Panc1 (cell line): ENCODE data around the gene POLR1E. TPM values are rescaled to one million over a fixed set of nuclear protein-coding genes. Genes with fewer than 3 reads are reported as not detected.
"Not testable (repeated sequence)": the region's sequence is repeated elsewhere in the genome, so short reads cannot be mapped to it uniquely, and the experiment has no call there.

Experiments
- ATAC-seq: fragments of 200-7000 bp; cut with Tn5 transposase; 2 replicates; pipeline ENCODE4 v1.9.1; 2020; ENCODE audit warnings: mild to moderate bottlenecking, moderate library complexity
- BruUV-seq: library from RNA; stranded (reverse); fragments of 400-500 nt; replicated peaks from 2 replicates; lab custom pipeline; 2021; lab: Mats Ljungman, UMichigan
- CTCF ChIA-PET: fragments of 300-600 bp; sonication (Branson Sonifier 250); formaldehyde crosslinking; loops from one replicate; lab custom pipeline; 2022; ENCODE audit warnings: antibody characterized with exemption; lab: Charles Lee
- POLR2A ChIA-PET: fragments of 300-600 bp; sonication (Branson Sonifier 250); formaldehyde crosslinking; loops from one replicate; lab custom pipeline; 2022; ENCODE audit warnings: antibody characterized with exemption; lab: Charles Lee
- DNase-seq: peaks from one replicate; pipeline ENCODE4 v3.0.0-alpha.2; 2010; ENCODE audit warnings: low read depth, low spot score
- H3K27ac ChIP-seq: 2 replicates; pipeline ENCODE4 v1.5.1; 2011; ENCODE audit warnings: mild to moderate bottlenecking, low read length, inconsistent platforms
- H3K27me3 ChIP-seq: fragments of 200-500 bp; sonication (Bioruptor generic); 2 replicates; pipeline ENCODE4 v1.6.0; 2014; ENCODE audit warnings: low read length, inconsistent platforms; ENCODE audit not compliant: control insufficient read depth, insufficient read depth
- H3K36me3 ChIP-seq: fragments of 200-500 bp; sonication (Bioruptor generic); 2 replicates; pipeline ENCODE4 v1.5.1; 2014; ENCODE audit warnings: inconsistent platforms, mild to moderate bottlenecking, low read length, moderate library complexity; ENCODE audit not compliant: control insufficient read depth, insufficient read depth
- H3K4me1 ChIP-seq: 2 replicates; pipeline ENCODE4 v1.5.1; 2011; ENCODE audit warnings: inconsistent platforms, mild to moderate bottlenecking, low read length, moderate library complexity; ENCODE audit not compliant: control insufficient read depth, insufficient read depth
- H3K4me3 ChIP-seq, 2 experiments: 2 replicates each; pipeline ENCODE4 v1.5.1; 2011 to 2012; ENCODE audit warnings: low read depth in 2 of 2, low read length in 2 of 2, mild to moderate bottlenecking in 2 of 2, inconsistent platforms in 1 of 2, moderate library complexity in 1 of 2
- H3K9me3 ChIP-seq: fragments of 200-500 bp; sonication (Bioruptor generic); 2 replicates; pipeline ENCODE4 v1.5.1; 2014; ENCODE audit warnings: low read depth, mild to moderate bottlenecking, inconsistent platforms, low read length, moderate library complexity; ENCODE audit not compliant: control insufficient read depth, insufficient read depth
- POLR2AphosphoS5 ChIP-seq: IDR thresholded peaks from 2 replicates; pipeline ENCODE4 v1.6.1; 2012; ENCODE audit warnings: mild to moderate bottlenecking, low read depth, low read length, moderate library complexity
- SIN3A ChIP-seq: IDR thresholded peaks from 2 replicates; pipeline ENCODE4 v1.6.1; 2012; ENCODE audit warnings: low read depth, mild to moderate bottlenecking, low read length, moderate library complexity, borderline replicate concordance; ENCODE audit not compliant: insufficient read depth
- TCF7L2 ChIP-seq: IDR thresholded peaks from 2 replicates; pipeline ENCODE4 v1.6.1; 2011; ENCODE audit warnings: mild to moderate bottlenecking, low read depth, low read length, inconsistent platforms
- in situ Hi-C: cut with HindIII; loops from 2 replicates; pipeline ENCODE4 v1.10.0; 2016; ENCODE audit warnings: low sequenced_read_pairs, low pct_unique_long_range_greater_than_20kb
- intact Hi-C: fragments of 100-400 bp; cut with micrococcal nuclease; formaldehyde crosslinking; loops from one replicate; pipeline ENCODE4 v1.10.0; 2022; ENCODE audit not compliant: unreplicated experiment
- total RNA-seq: library from RNA; stranded (reverse); gene quantifications from one replicate; pipeline ENCODE4 v1.2.1, GENCODE V29; 2021; ENCODE audit not compliant: unreplicated experiment
- TF ChIP-seq, protein P1 (sequence below): fragments of 450-650 bp; IDR thresholded peaks from 2 replicates; pipeline ENCODE4 v1.5.1; 2017; ENCODE audit warnings: mild to moderate bottlenecking
- TF ChIP-seq, protein P2 (sequence below), 2 experiments: IDR thresholded peaks; 2 replicates each; pipeline ENCODE4 v1.6.1; 2011 to 2012; ENCODE audit warnings: low read depth in 2 of 2, control low read depth in 1 of 2, low read length in 1 of 2, mild to moderate bottlenecking in 1 of 2, moderate library complexity in 1 of 2; ENCODE audit not compliant: insufficient read depth in 1 of 2

The POLR1E gene
- total RNA-seq, 1 experiment from 2014 or later: 93.8 TPM

DNA sequence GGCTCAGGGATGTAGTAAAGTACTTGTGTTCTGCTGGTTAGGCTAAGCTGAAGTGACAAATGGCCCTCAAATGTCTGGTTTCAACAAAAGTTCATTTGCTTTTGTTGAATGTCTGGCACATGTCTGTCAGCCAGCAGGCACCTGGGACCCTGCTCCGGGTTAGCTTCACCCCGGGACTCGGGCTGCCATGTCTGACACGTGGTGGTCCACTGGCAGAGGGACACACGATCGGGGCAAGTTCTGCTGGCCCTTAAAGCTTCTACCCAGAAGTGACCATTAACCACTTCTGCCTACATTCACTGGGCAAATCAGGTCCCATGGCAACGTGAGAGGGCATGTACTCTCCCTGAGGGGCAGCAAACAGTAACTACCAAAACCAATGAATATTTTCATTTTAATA, 23.8 kb downstream of the POLR1E start:
- ChIA-PET CTCF (interaction anchor here (0.6 to 0.9 kb wide), 2 partner anchors 38 to 171 kb away, joined by 3 to 4 read pairs; no protein-coding TSS in a partner anchor), POLR2A (no interaction called here)
- no peak for ATAC-seq
- intact Hi-C loops (no loop called here), in situ Hi-C loops (no loop called here)
- BruUV-seq: TSS peak; percentile 18
- Histone ChIP-seq H3K4me1 (no peaks in the 10 kb centered on the region), H3K27ac (peak overlapping the region; percentile 10; the same call in 1 of the 2 replicates), H3K36me3 (peaks cover 3% of the 10 kb centered on the region; the same call in 1 of the 2 replicates), H3K27me3 (no peaks in the 10 kb centered on the region), H3K4me3 (no peak overlapping the region), H3K9me3 (no peaks in the 10 kb centered on the region)
- TF ChIP-seq TCF7L2: no peak
- TF ChIP-seq POLR2AphosphoS5: no peak
- no peak for TF ChIP-seq SIN3A
- TF ChIP-seq, protein P1, sequence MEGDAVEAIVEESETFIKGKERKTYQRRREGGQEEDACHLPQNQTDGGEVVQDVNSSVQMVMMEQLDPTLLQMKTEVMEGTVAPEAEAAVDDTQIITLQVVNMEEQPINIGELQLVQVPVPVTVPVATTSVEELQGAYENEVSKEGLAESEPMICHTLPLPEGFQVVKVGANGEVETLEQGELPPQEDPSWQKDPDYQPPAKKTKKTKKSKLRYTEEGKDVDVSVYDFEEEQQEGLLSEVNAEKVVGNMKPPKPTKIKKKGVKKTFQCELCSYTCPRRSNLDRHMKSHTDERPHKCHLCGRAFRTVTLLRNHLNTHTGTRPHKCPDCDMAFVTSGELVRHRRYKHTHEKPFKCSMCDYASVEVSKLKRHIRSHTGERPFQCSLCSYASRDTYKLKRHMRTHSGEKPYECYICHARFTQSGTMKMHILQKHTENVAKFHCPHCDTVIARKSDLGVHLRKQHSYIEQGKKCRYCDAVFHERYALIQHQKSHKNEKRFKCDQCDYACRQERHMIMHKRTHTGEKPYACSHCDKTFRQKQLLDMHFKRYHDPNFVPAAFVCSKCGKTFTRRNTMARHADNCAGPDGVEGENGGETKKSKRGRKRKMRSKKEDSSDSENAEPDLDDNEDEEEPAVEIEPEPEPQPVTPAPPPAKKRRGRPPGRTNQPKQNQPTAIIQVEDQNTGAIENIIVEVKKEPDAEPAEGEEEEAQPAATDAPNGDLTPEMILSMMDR: no peak
- TF ChIP-seq, protein P2, sequence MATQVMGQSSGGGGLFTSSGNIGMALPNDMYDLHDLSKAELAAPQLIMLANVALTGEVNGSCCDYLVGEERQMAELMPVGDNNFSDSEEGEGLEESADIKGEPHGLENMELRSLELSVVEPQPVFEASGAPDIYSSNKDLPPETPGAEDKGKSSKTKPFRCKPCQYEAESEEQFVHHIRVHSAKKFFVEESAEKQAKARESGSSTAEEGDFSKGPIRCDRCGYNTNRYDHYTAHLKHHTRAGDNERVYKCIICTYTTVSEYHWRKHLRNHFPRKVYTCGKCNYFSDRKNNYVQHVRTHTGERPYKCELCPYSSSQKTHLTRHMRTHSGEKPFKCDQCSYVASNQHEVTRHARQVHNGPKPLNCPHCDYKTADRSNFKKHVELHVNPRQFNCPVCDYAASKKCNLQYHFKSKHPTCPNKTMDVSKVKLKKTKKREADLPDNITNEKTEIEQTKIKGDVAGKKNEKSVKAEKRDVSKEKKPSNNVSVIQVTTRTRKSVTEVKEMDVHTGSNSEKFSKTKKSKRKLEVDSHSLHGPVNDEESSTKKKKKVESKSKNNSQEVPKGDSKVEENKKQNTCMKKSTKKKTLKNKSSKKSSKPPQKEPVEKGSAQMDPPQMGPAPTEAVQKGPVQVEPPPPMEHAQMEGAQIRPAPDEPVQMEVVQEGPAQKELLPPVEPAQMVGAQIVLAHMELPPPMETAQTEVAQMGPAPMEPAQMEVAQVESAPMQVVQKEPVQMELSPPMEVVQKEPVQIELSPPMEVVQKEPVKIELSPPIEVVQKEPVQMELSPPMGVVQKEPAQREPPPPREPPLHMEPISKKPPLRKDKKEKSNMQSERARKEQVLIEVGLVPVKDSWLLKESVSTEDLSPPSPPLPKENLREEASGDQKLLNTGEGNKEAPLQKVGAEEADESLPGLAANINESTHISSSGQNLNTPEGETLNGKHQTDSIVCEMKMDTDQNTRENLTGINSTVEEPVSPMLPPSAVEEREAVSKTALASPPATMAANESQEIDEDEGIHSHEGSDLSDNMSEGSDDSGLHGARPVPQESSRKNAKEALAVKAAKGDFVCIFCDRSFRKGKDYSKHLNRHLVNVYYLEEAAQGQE (IDR thresholded peaks at IDR 0.05; ENCODE audit: insufficient read depth in 1 of 2, low read depth in 2 of 2, low read length in 1 of 2): no peak
- DNase-seq: no peak

DNA sequence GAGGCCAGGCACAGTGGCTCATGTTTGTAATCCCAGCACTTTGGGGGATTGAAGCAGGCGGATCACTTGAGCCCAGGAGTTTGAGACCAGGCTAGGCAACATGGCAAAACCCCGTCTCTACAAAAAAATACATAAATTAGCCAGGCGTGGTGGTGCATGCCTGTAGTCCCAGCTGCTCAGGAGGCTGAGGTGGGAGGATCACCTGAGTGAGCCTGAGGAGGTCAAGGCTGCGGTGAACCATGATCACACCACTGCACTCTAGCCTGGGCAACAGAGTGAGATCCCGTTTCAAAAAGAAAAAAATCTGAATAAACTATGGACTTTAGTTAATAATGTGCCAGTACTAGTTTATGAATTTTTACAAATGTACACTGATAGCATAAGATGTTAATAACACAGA, 24.3 kb downstream of the POLR1E start:
- H3K4me3 ChIP-seq, in situ Hi-C loops, H3K9me3 ChIP-seq, H3K4me1 ChIP-seq, H3K27me3 ChIP-seq, H3K27ac ChIP-seq, CTCF ChIA-PET, ATAC-seq, POLR2A ChIA-PET, DNase-seq, intact Hi-C loops, BruUV-seq, H3K36me3 ChIP-seq: not testable (repeated sequence)
